CD4-positive, alpha-beta T cell (primary cell): ENCODE results near the gene PRAMEF18. TPM values are rescaled to one million over a fixed set of nuclear protein-coding genes. Genes with fewer than 3 reads are reported as not detected.
"Not testable (repeated sequence)": the region's sequence is repeated elsewhere in the genome, so short reads cannot be mapped to it uniquely, and the experiment has no call there.

Experiments used
- ATAC-seq: fragments of 200-7000 bp; cut with Tn5 transposase; one replicate; pipeline ENCODE4 v1.10.0; 2022; ENCODE audit warnings: mild to moderate bottlenecking; ENCODE audit not compliant: poor library complexity
- CTCF ChIA-PET: fragments of 350-600 bp; sonication (Branson Sonifier 250); formaldehyde crosslinking; loops from one replicate; lab custom pipeline; 2021; ENCODE audit warnings: antibody characterized with exemption, inconsistent platforms; lab: Charles Lee
- POLR2A ChIA-PET: fragments of 350-600 bp; sonication (Branson Sonifier 250); formaldehyde crosslinking; loops from one replicate; lab custom pipeline; 2021; ENCODE audit warnings: antibody characterized with exemption, inconsistent platforms; lab: Charles Lee
- DNase-seq, 14 experiments: peaks; one replicate each; pipeline ENCODE4 v3.0.0-alpha.2; 2013 to 2020; ENCODE audit warnings: mixed read lengths in 2 of 14
- H3K27ac ChIP-seq, 2 donors: one replicate each; pipeline versions ENCODE4 v1.5.1 to v1.7.0; 2013; ENCODE audit warnings: low read length in 2 of 2, low read depth in 1 of 2, mild to moderate bottlenecking in 1 of 2
- H3K27me3 ChIP-seq, 2 experiments: 1 replicate in 1 of 2; 2 replicates in 1 of 2; pipeline versions ENCODE4 v1.6.1 to v1.7.0; 2013; ENCODE audit warnings: low read length in 2 of 2, control low read depth in 1 of 2, mild to moderate bottlenecking in 1 of 2, moderate library complexity in 1 of 2; ENCODE audit not compliant: insufficient read depth in 2 of 2, control insufficient read depth in 1 of 2
- H3K36me3 ChIP-seq: one replicate; pipeline ENCODE4 v1.6.1; 2013; ENCODE audit warnings: low read length, control low read depth; ENCODE audit not compliant: insufficient read depth
- H3K4me1 ChIP-seq: one replicate; pipeline ENCODE4 v1.6.1; 2013; ENCODE audit warnings: low read length, control low read depth; ENCODE audit not compliant: insufficient read depth
- H3K4me3 ChIP-seq: one replicate; pipeline ENCODE4 v1.5.1; 2013; ENCODE audit warnings: mild to moderate bottlenecking, low read length, moderate library complexity
- H3K9me3 ChIP-seq, 2 experiments: 1 replicate in 1 of 2; 2 replicates in 1 of 2; pipeline versions ENCODE4 v1.6.1 to v1.7.0; 2013; ENCODE audit warnings: low read length in 2 of 2, mild to moderate bottlenecking in 2 of 2, control low read depth in 1 of 2, moderate library complexity in 1 of 2; ENCODE audit not compliant: control insufficient read depth in 1 of 2, insufficient read depth in 1 of 2
- H3K27ac Mint-ChIP-seq: one replicate; pipeline ENCODE4 v1.8.0; 2020; ENCODE audit warnings: mixed read lengths
- H3K27me3 Mint-ChIP-seq: one replicate; pipeline ENCODE4 v1.8.0; 2021; ENCODE audit warnings: mixed read lengths
- H3K36me3 Mint-ChIP-seq: one replicate; pipeline ENCODE4 v1.8.0; 2021; ENCODE audit warnings: low read depth, mixed read lengths
- H3K4me1 Mint-ChIP-seq: one replicate; pipeline ENCODE4 v1.8.0; 2021; ENCODE audit warnings: low read depth, mixed read lengths
- H3K4me3 Mint-ChIP-seq: one replicate; pipeline ENCODE4 v1.8.0; 2020; ENCODE audit warnings: mild to moderate bottlenecking, mixed read lengths
- H3K9me3 Mint-ChIP-seq: one replicate; pipeline ENCODE4 v1.8.0; 2020; ENCODE audit warnings: mixed read lengths
- intact Hi-C, 2 experiments: fragments of 100-400 bp; cut with DNase I in 1 of 2; cut with micrococcal nuclease in 1 of 2; formaldehyde crosslinking; loops; one replicate each; pipeline versions ENCODE4 v1.15.1 to v1.9.0; 2023 to 2025; cut with DNase I, micrococcal nuclease
- total RNA-seq, 174 experiments: library from RNA in 2 of 174; stranded (reverse) in 2 of 174; gene quantifications; one replicate each; pipeline ENCODE4 v1.2.3 and lab custom pipeline; 2021 to 2026
- TF ChIP-seq, protein P1 (sequence below): fragments of 200-600 bp; IDR thresholded peaks from one replicate; pipeline ENCODE4 v1.8.0; 2022; ENCODE audit warnings: antibody characterized with exemption, mild to moderate bottlenecking

The PRAMEF18 gene
- total RNA-seq, 2 experiments from 2014 or later: not detected

GRCh38 chr1:13230096-13230495 lies 4.1 kb upstream of the PRAMEF18 start:
- POLR2A ChIA-PET: interaction anchor here (0.7 kb wide), 1 partner anchor 147 kb away, joined by 3 read pairs; no protein-coding TSS in a partner anchor
- H3K27ac ChIP-seq, ATAC-seq, H3K27me3 ChIP-seq, H3K4me3 ChIP-seq, H3K4me1 ChIP-seq, H3K36me3 ChIP-seq, H3K4me1 Mint-ChIP-seq, H3K36me3 Mint-ChIP-seq, H3K9me3 ChIP-seq, H3K9me3 Mint-ChIP-seq, H3K4me3 Mint-ChIP-seq, H3K27ac Mint-ChIP-seq, DNase-seq, intact Hi-C loops, CTCF ChIA-PET: not testable (repeated sequence)
- H3K27me3 Mint-ChIP-seq: peaks cover 22% of the 10 kb centered on the region

DNA sequence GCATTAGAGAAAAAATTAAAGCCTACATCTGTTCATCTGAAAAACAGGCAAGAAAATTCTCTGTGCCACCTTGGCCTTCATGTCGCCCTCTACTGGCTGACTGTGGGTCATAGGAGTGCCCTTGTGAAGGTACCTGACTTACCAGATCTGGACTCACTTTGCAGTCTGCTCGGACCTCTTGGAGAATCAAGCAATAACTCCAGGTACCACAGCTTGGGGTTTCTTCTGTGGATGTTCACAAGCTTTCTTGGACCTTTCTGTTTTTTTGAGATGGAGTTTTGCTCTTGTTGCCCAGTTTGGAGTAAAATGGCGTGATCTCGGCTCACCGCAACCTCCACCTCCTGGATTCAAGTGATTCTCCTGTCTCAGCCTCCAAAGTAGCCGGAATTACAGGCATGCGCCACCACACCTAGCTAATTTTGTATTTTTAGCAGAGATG lies 2.4 kb upstream of the PRAMEF18 start:
- no peaks in the 10 kb centered on the region for H3K4me1 Mint-ChIP-seq
- H3K36me3 Mint-ChIP-seq: no peaks in the 10 kb centered on the region
- no peaks in the 10 kb centered on the region for H3K9me3 Mint-ChIP-seq
- Histone ChIP-seq H3K27me3 (no peaks in the 10 kb centered on the region), H3K4me1 (no peaks in the 10 kb centered on the region), H3K4me3 (no peak overlapping the region), H3K9me3 (no peaks in the 10 kb centered on the region), H3K36me3 (no peaks in the 10 kb centered on the region), H3K27ac (no peak overlapping the region)
- TF ChIP-seq, protein P1, sequence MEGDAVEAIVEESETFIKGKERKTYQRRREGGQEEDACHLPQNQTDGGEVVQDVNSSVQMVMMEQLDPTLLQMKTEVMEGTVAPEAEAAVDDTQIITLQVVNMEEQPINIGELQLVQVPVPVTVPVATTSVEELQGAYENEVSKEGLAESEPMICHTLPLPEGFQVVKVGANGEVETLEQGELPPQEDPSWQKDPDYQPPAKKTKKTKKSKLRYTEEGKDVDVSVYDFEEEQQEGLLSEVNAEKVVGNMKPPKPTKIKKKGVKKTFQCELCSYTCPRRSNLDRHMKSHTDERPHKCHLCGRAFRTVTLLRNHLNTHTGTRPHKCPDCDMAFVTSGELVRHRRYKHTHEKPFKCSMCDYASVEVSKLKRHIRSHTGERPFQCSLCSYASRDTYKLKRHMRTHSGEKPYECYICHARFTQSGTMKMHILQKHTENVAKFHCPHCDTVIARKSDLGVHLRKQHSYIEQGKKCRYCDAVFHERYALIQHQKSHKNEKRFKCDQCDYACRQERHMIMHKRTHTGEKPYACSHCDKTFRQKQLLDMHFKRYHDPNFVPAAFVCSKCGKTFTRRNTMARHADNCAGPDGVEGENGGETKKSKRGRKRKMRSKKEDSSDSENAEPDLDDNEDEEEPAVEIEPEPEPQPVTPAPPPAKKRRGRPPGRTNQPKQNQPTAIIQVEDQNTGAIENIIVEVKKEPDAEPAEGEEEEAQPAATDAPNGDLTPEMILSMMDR: peak; percentile 47
- ChIA-PET CTCF (no interaction called here), POLR2A (no interaction called here)
- ATAC-seq (no peak), DNase-seq (peak in 10 of 14 experiments; percentile 12 to 52 (median 23))
- H3K27me3 Mint-ChIP-seq: peaks cover 31% of the 10 kb centered on the region
- no peak overlapping the region for H3K27ac Mint-ChIP-seq
- intact Hi-C loops: no loop called here
- H3K4me3 Mint-ChIP-seq: no peak overlapping the region

DNA sequence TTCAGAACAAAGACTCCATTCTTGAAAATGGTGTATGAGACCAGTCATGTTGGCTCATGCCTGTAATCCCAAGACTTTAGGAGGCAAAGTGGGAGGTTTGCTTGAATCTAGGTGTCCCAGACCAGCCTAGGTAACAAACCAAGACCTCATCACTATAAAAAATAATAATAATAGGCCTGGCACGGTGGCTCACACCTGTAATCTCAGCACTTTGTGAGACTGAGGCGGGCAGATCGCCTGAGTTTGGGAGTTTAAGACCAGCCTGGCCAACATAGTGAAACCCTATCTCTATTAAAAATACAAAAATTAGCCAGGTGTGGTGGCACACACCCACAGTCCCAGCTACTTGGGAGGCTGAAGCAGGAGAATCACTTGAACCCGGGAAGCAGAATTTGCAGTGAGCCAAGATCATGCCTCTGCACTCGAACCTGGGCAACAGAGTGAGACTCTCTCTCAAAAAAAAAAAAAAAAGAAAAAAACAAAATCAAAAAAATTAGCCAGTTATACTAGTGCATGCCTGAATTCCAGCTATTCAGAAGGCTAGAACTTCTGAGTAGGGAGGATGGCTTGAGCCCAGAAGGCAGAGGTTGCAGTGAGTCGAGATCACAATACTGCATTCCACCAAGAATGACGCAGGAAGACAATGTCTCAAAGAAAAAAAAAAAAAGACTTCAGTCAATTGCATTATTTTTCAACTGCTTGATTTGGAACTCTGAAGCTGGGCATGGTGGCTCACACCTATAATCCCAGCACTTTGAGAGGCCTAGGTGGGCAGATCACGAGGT lies 1.5 kb upstream of the PRAMEF18 start:
- H3K4me1 Mint-ChIP-seq, CTCF ChIA-PET, H3K27ac ChIP-seq, H3K4me1 ChIP-seq, H3K27ac Mint-ChIP-seq, H3K9me3 ChIP-seq, DNase-seq, H3K4me3 Mint-ChIP-seq, ATAC-seq, H3K4me3 ChIP-seq, H3K9me3 Mint-ChIP-seq, POLR2A ChIA-PET, intact Hi-C loops, H3K36me3 Mint-ChIP-seq, H3K36me3 ChIP-seq, H3K27me3 ChIP-seq: not testable (repeated sequence)
- H3K27me3 Mint-ChIP-seq: peaks cover 31% of the 10 kb centered on the region

- Mint-ChIP-seq H3K4me1 (no peaks in the 10 kb centered on the region), H3K27ac (no peak overlapping the region), H3K4me3 (no peak overlapping the region), H3K27me3 (peaks cover 21% of the 10 kb centered on the region), H3K9me3 (no peaks in the 10 kb centered on the region), H3K36me3 (no peaks in the 10 kb centered on the region)
- DNase-seq: no peak
- CTCF ChIA-PET: no interaction called here
- no peak for ATAC-seq
- H3K27ac ChIP-seq: no peak overlapping the region
- no peaks in the 10 kb centered on the region for H3K9me3 ChIP-seq
- no peaks in the 10 kb centered on the region for H3K4me1 ChIP-seq
- no peaks in the 10 kb centered on the region for H3K36me3 ChIP-seq
- POLR2A ChIA-PET: no interaction called here
- TF ChIP-seq, protein P1: no peak
- H3K4me3 ChIP-seq: no peak overlapping the region
- intact Hi-C loops: no loop called here
- no peaks in the 10 kb centered on the region for H3K27me3 ChIP-seq
Measured at GRCh38 chr1:13224480-13225060, 1.4 kb downstream of the PRAMEF18 start.

GRCh38 chr1:13222788-13223187 lies 3.2 kb downstream of the PRAMEF18 start:
- intact Hi-C loops, H3K27ac Mint-ChIP-seq, H3K36me3 ChIP-seq, H3K27me3 ChIP-seq, H3K9me3 Mint-ChIP-seq, H3K27ac ChIP-seq, POLR2A ChIA-PET, H3K4me1 ChIP-seq, H3K9me3 ChIP-seq, H3K36me3 Mint-ChIP-seq, H3K4me3 ChIP-seq, H3K4me3 Mint-ChIP-seq, DNase-seq, H3K4me1 Mint-ChIP-seq, CTCF ChIA-PET, ATAC-seq: not testable (repeated sequence)
- H3K27me3 Mint-ChIP-seq: peaks cover 14% of the 10 kb centered on the region
